Fibroblast of pulmonary artery (primary cell): Measurements from ENCODE around the gene LAMA5.

Experiments
- DNase-seq: peaks from one replicate; pipeline ENCODE4 v3.0.0-alpha.2; 2010; ENCODE audit warnings: low read depth
- H3K4me3 ChIP-seq: replicated peaks from 2 replicates; pipeline ENCODE4 v1.5.1; 2011; ENCODE audit warnings: low read depth, mild to moderate bottlenecking, control low read depth, low read length, moderate library complexity
- CTCF ChIP-seq: IDR thresholded peaks from 2 replicates; pipeline ENCODE4 v1.5.1; 2011; ENCODE audit warnings: mild to moderate bottlenecking, control low read depth, low read length, inconsistent platforms; ENCODE audit errors: missing control alignments

LAMA5 gene

GRCh38 chr20:62312662-62312977, 54.5 kb downstream of the LAMA5 start:
- TF ChIP-seq CTCF, result no peak
- DNase-seq, result no peak
- H3K4me3 ChIP-seq, result no peak overlapping the region

GRCh38 chr20:62311832-62312661, 55.1 kb downstream of the LAMA5 start:
- DNase-seq, result no peak
- H3K4me3 ChIP-seq, result no peak overlapping the region
- no peak for TF ChIP-seq CTCF

- no peak for DNase-seq
- no peak overlapping the region for H3K4me3 ChIP-seq
- TF ChIP-seq CTCF, result no peak
These were observed 56.0 kb downstream of the LAMA5 start for GRCh38 chr20:62311150-62311549.

GRCh38 chr20:62310757-62311121, 56.4 kb downstream of the LAMA5 start:
- DNase-seq, result no peak
- TF ChIP-seq CTCF, result no peak
- H3K4me3 ChIP-seq, result no peak overlapping the region

GRCh38 chr20:62309947-62310756, 57.0 kb downstream of the LAMA5 start:
- TF ChIP-seq CTCF, result no peak
- DNase-seq, result no peak
- no peak overlapping the region for H3K4me3 ChIP-seq

- no peak for TF ChIP-seq CTCF
- no peak for DNase-seq
- H3K4me3 ChIP-seq, result no peak overlapping the region
These were observed 57.7 kb downstream of the LAMA5 start for GRCh38 chr20:62309198-62309944.
